ENCODE results near the gene CDC42BPB.

CDC42BPB gene

GRCh38 chr14:102920998-102921304 is 136.4 kb downstream of the CDC42BPB start:
- Histone ChIP-seq H3K79me2 (ENCODE audit: insufficient read depth, low read length) (no peaks in the 10 kb centered on the region), H3K4me3 (ENCODE audit: insufficient read depth, low read length, poor library complexity, severe bottlenecking) (no peak overlapping the region), H4K20me1 (ENCODE audit: low read depth, low read length) (no peaks in the 10 kb centered on the region), H3K36me3 (ENCODE audit: low read length) (no peaks in the 10 kb centered on the region), H3F3A (ENCODE audit: insufficient read depth) (no peaks in the 10 kb centered on the region), H3K4me2 (ENCODE audit: low read depth, low read length, poor library complexity, severe bottlenecking) (no peak overlapping the region), H3K27me3 (ENCODE audit: low read length) (no peaks in the 10 kb centered on the region), H3K9me3 (ENCODE audit: insufficient read depth, low read length) (no peaks in the 10 kb centered on the region), H3K9ac (ENCODE audit: low read length) (no peak overlapping the region), H3K27ac (ENCODE audit: low read depth, low read length) (no peak overlapping the region), H3K9me2 (replicated peaks; ENCODE audit: insufficient read depth, low read length) (no peaks in the 10 kb centered on the region), H2AFZ (ENCODE audit: low read depth, low read length, severe bottlenecking) (no peak overlapping the region)
- TF ChIP-seq CTCF (IDR thresholded peaks at IDR 0.05; ENCODE audit: insufficient read depth, low read length, poor library complexity, severe bottlenecking) (no peak), EZH2phosphoT487 (conservative IDR thresholded peaks at IDR 0.05; ENCODE audit: low read length) (no peak)

- no peak overlapping the region for H2AFZ ChIP-seq (ENCODE audit: low read depth, low read length, severe bottlenecking)
- no peak overlapping the region for H3K27ac ChIP-seq (ENCODE audit: low read depth, low read length)
- no peaks in the 10 kb centered on the region for H3F3A ChIP-seq (ENCODE audit: insufficient read depth)
- no peaks in the 10 kb centered on the region for H3K9me3 ChIP-seq (ENCODE audit: insufficient read depth, low read length)
- H3K9me2 ChIP-seq (replicated peaks; ENCODE audit: insufficient read depth, low read length), result no peaks in the 10 kb centered on the region
- no peak overlapping the region for H3K4me2 ChIP-seq (ENCODE audit: low read depth, low read length, poor library complexity, severe bottlenecking)
- H3K36me3 ChIP-seq (ENCODE audit: low read length), result no peaks in the 10 kb centered on the region
- H3K27me3 ChIP-seq (ENCODE audit: low read length), result no peaks in the 10 kb centered on the region
- TF ChIP-seq EZH2phosphoT487 (conservative IDR thresholded peaks at IDR 0.05; ENCODE audit: low read length) (no peak), CTCF (IDR thresholded peaks at IDR 0.05; ENCODE audit: insufficient read depth, low read length, poor library complexity, severe bottlenecking) (no peak)
- no peaks in the 10 kb centered on the region for H3K79me2 ChIP-seq (ENCODE audit: insufficient read depth, low read length)
- no peak overlapping the region for H3K4me3 ChIP-seq (ENCODE audit: insufficient read depth, low read length, poor library complexity, severe bottlenecking)
- H4K20me1 ChIP-seq (ENCODE audit: low read depth, low read length), result no peaks in the 10 kb centered on the region
- H3K9ac ChIP-seq (ENCODE audit: low read length), result no peak overlapping the region
Observed at GRCh38 chr14:102920273-102920997, 136.9 kb downstream of the CDC42BPB start.

- TF ChIP-seq EZH2phosphoT487 (conservative IDR thresholded peaks at IDR 0.05; ENCODE audit: low read length) (no peak), CTCF (IDR thresholded peaks at IDR 0.05; ENCODE audit: insufficient read depth, low read length, poor library complexity, severe bottlenecking) (no peak)
- Histone ChIP-seq H3K9me3 (ENCODE audit: insufficient read depth, low read length) (no peaks in the 10 kb centered on the region), H3K9me2 (replicated peaks; ENCODE audit: insufficient read depth, low read length) (no peaks in the 10 kb centered on the region), H3K4me3 (ENCODE audit: insufficient read depth, low read length, poor library complexity, severe bottlenecking) (no peak overlapping the region), H3F3A (ENCODE audit: insufficient read depth) (no peaks in the 10 kb centered on the region), H3K79me2 (ENCODE audit: insufficient read depth, low read length) (no peaks in the 10 kb centered on the region), H2AFZ (ENCODE audit: low read depth, low read length, severe bottlenecking) (no peak overlapping the region), H3K36me3 (ENCODE audit: low read length) (no peaks in the 10 kb centered on the region), H3K9ac (ENCODE audit: low read length) (no peak overlapping the region), H3K27ac (ENCODE audit: low read depth, low read length) (no peak overlapping the region), H4K20me1 (ENCODE audit: low read depth, low read length) (no peaks in the 10 kb centered on the region), H3K27me3 (ENCODE audit: low read length) (no peaks in the 10 kb centered on the region), H3K4me2 (ENCODE audit: low read depth, low read length, poor library complexity, severe bottlenecking) (no peak overlapping the region)
Observed at GRCh38 chr14:102918438-102918837, 138.9 kb downstream of the CDC42BPB start.

All from SU-DHL-6 (cell line).